HG03280 (cell line): ENCODE measurements around the gene ZNF516.

Source experiments
- ATAC-seq: cut with Tn5 transposase; IDR thresholded peaks from one replicate; pipeline ENCODE4 v1.9.1; 2021; ENCODE audit warnings: mild to moderate bottlenecking, moderate library complexity; ENCODE audit not compliant: unreplicated experiment

ZNF516 gene

GRCh38 chr18:76514573-76514972 lies 19.5 kb upstream of the ZNF516 start:
- no peak for ATAC-seq

- no peak for ATAC-seq
These were observed 12.9 kb upstream of the ZNF516 start for GRCh38 chr18:76507830-76508385.

- ATAC-seq, result no peak
These were observed 12.1 kb upstream of the ZNF516 start for GRCh38 chr18:76506974-76507764.

GRCh38 chr18:76506395-76506794 lies 11.4 kb upstream of the ZNF516 start:
- ATAC-seq, result no peak

DNA sequence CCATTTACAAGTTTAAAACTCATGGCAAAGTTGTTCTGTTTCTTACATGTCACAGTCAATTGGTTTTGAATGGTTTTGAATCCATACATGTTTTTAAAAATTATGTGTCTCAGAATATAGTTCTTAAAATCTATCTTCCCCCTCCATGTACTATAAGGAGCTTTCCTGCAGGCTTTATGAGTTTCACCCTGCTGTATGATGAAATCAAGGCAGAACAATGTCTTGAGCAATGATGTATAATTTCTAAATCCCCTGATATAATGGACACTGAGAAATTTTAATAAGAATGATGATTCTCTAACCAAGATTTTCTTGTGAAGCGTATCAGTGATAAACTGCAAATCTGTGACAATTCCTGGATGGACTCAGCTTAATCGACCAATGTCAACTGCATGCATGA lies 10.6 kb upstream of the ZNF516 start:
- ATAC-seq, result no peak

DNA sequence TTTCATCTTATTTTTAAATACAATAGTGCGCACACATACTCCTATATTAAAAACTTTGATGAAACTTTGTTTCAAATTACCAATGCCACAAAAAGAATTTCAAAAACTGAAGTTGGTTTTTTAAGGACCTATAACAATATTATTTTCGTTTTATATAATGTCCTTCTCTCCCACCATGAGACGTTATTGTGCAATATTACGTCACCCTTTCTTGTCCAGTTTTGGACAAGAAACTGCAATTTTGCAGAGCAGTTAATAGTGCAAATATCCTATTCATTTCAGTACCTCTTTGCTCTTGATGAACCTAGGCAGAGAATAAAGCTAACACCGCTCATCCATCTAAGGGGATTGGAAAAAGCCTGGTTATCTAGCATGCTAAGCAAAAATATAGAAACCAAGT lies 9.7 kb upstream of the ZNF516 start:
- ATAC-seq, result no peak

GRCh38 chr18:76503649-76504386 lies 8.8 kb upstream of the ZNF516 start:
- no peak for ATAC-seq

DNA sequence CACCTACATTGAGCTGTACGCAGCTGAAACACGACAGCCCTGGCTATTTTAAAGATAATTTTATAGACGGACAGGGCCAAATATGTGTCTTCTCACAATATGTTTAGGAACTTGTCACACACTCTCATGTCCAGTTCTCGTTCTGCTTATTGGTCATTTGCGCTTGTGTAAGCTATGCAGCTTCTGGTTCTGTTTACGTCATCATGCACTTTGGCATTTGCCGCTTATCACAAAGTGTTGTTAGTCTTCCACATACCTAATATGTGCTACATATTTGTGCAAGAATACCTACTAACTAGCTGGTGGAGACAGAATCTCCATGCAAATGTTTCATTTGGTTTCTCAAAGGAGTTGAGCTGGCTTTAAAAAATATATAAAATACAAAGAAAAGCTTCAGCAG lies 7.5 kb upstream of the ZNF516 start:
- ATAC-seq, result no peak

- ATAC-seq, result peak; percentile 79
These were observed 4.7 kb upstream of the ZNF516 start for GRCh38 chr18:76499637-76500340.

GRCh38 chr18:76499021-76499420 lies 4.0 kb upstream of the ZNF516 start:
- no peak for ATAC-seq

DNA sequence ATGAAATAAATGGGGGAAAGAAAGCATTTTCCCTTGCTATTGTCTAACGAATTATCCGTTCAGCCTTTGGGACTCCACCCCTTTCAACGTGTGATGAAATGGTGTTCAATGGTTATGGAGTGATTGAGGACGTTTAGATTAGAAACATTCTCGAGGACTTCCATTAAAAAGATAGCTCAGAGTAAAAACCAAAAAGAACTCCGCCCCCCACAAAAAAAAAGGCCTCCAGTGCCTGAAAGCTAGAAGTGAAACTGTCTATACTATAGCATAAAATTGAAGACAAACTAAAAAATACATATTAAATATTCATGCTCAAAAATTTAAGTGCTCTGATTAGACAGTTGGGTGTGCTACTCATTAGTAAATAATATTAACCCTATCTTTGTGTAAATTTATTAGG lies 3.0 kb upstream of the ZNF516 start:
- ATAC-seq, result no peak

DNA sequence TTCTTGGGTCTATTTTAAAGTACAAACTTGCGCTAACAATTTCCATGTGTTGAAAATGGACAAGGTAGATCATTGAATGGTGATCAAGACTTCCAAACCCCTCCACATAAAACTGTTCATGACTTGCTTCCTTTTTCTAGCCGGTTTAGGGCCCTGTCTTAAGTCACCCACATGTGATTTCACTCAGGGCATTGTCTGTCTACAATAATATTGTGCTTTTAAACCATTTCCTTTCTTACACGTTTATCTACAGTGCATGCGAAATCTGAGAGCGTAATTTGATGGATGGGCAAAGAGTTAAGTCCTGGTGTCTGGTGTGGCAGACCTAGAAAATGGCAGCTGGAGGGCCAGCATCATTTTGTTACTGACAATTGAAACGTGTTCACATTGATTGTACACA lies 2.0 kb upstream of the ZNF516 start:
- ATAC-seq, result no peak

- ATAC-seq, result no peak
These were observed 1.3 kb upstream of the ZNF516 start for GRCh38 chr18:76496194-76496890.

- no peak for ATAC-seq
These were observed 572 bp upstream of the ZNF516 start for GRCh38 chr18:76495435-76496193.

- no peak for ATAC-seq
These were observed 624 bp downstream of the ZNF516 start for GRCh38 chr18:76494231-76495005.

DNA sequence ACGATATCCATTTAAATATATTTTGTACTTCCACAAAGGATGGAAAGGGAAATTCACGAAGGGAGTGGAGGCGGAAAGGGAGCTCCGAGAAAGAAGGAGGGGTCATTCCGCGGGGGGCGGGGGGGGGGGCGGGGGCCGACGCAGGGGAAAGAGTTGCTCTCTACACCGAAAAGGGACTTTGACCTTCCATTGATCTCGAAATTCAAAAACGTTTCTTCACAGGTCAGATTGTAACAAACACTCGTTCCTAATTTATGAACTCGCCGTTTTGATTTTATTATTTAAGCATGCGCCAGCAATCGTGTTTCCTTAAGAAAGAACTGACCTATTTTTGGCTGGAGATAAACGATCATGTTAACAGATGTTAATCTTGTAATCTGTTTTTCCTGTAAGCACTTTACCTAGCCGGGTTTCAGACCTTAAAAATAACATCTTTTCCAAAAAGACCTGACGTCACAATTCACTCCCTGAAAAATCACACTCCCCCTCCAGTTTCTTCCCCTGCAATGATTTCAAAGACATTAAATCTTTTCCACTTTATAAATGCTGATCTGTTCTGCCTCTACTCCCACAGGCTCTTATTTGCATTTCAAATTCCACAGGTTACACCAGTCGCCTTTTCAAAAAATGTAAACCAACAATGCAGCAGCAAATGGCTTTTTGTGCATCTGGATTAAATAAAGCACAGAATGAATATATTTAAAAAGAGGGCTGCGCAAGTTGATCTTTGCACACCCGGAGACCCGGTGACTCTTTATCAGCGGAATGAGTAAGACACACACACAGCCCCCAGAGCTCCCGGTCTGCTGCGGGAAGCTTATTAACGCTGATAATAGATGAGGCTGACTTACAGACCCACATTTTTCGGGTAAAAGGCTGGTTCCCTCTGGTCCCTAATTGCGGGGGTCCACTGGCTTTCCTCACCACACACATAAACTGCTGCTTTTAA lies 1.6 kb downstream of the ZNF516 start:
- peak; percentile 9 for ATAC-seq

DNA sequence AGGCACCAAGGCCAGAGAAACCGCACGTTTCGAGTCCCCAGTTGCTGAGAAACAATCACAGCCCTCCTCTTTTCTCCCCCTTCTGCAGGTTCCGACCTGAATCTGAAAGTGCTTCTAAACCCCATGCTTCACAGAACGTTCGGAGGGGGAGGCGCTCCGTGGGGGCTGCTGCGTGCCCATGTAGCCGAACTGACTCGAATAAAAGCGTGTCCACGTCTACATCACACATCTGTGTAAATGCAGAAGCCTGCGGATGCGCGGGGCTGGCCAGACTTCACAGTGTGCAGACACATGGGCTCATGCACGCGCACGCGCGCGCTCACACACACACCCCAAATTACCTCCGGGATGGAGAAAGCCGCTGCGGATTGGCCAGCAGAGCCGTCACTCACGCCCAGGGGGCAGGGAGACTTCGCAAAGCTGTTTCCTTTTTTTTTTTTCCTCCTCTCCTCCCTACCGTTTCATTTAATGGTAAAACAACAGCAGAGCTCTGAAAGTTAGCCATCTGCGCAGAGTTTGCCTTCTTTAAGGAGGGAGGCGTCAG lies 2.3 kb downstream of the ZNF516 start:
- ATAC-seq, result peak; percentile 79
